Activated CD4-positive, alpha-beta memory T cell treated with anti-CD3 and anti-CD28 coated beads for 36 hours (primary cell): ENCODE measurements around the gene HOXA1. TPM values are rescaled to one million over a fixed set of nuclear protein-coding genes. Genes with fewer than 3 reads are reported as not detected.

Source experiments
- CTCF ChIA-PET: fragments of 350-600 bp; sonication (Branson Sonifier 250); formaldehyde crosslinking; loops from one replicate; lab custom pipeline; 2021; ENCODE audit warnings: antibody characterized with exemption, inconsistent platforms; lab: Charles Lee
- POLR2A ChIA-PET: fragments of 350-600 bp; sonication (Branson Sonifier 250); formaldehyde crosslinking; loops from one replicate; lab custom pipeline; 2021; ENCODE audit warnings: antibody characterized with exemption; lab: Charles Lee
- DNase-seq: peaks from one replicate; pipeline ENCODE4 v3.0.0-alpha.2; 2020
- H3K27ac Mint-ChIP-seq: one replicate; pipeline ENCODE4 v1.8.0; 2021; ENCODE audit warnings: mixed read lengths
- H3K27me3 Mint-ChIP-seq: one replicate; pipeline ENCODE4 v1.8.0; 2021; ENCODE audit warnings: mixed read lengths
- H3K36me3 Mint-ChIP-seq: one replicate; pipeline ENCODE4 v1.8.0; 2021; ENCODE audit warnings: mixed read lengths
- H3K4me1 Mint-ChIP-seq: one replicate; pipeline ENCODE4 v1.8.0; 2021; ENCODE audit warnings: low read depth, mixed read lengths
- H3K4me3 Mint-ChIP-seq: one replicate; pipeline ENCODE4 v1.8.0; 2021; ENCODE audit warnings: mild to moderate bottlenecking, mixed read lengths
- H3K9me3 Mint-ChIP-seq: one replicate; pipeline ENCODE4 v1.8.0; 2021; ENCODE audit warnings: mixed read lengths
- intact Hi-C: fragments of 100-400 bp; cut with micrococcal nuclease; formaldehyde crosslinking; loops from one replicate; pipeline ENCODE4 v1.15.1; 2023
- total RNA-seq, 2 experiments: library from RNA; stranded (reverse); gene quantifications; one replicate each; pipeline ENCODE4 v1.2.3, GENCODE V29; 2021

The HOXA1 gene
- total RNA-seq, 2 experiments from 2014 or later = 0.29 to 0.43 TPM

DNA sequence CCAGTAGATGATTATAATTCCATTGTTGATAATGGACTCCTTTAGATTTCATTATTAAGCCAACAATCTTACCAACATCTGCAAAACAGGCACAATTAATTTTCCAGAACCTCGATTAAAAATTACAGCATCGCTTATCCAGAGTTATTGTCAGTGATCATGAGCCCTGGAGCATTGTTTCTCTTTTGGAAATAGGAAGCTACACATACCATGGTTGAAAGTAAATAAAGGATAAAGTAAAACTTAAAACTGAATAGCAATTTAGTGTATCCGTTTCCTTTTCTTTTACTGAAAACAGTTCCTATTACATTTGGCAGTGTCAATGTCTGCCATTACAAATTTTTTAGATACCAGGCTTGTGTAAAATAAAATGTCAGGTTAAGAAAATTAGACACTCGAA lies 16.6 kb upstream of the HOXA1 start:
- Mint-ChIP-seq H3K27ac (no peak overlapping the region), H3K27me3 (peaks cover 6% of the 10 kb centered on the region), H3K4me1 (no peaks in the 10 kb centered on the region), H3K36me3 (no peaks in the 10 kb centered on the region), H3K9me3 (no peaks in the 10 kb centered on the region), H3K4me3 (no peak overlapping the region)
- intact Hi-C loops = no loop called here
- DNase-seq = no peak
- CTCF ChIA-PET = no interaction called here
- POLR2A ChIA-PET = no interaction called here

DNA sequence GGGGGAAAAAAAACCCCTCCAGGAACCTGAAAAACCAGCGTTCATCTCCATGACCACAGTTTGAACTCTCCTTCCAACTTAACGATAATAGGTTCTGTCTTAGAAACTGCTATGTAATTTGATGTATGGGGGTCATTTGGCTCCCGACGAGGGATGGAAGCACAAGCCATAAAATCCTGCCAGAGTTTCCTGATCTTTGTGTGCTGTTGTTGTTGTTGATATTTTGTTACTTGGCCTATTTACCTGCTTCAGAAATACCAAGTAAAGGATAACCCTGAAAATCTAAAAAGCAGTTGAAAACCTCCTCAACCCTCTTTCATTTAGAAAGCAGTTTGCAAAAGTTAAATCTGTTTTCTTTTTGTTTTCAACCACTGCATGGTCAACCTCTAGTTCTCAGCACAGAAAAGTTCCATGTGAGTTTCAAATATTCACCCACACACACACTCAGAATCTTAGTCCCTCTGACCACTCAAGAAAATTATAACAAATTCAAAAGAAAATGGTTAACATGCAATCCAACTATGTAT lies 16.0 kb upstream of the HOXA1 start:
- H3K36me3 Mint-ChIP-seq = no peaks in the 10 kb centered on the region
- CTCF ChIA-PET = no interaction called here
- H3K4me1 Mint-ChIP-seq = no peaks in the 10 kb centered on the region
- no peak for DNase-seq
- intact Hi-C loops = no loop called here
- no peaks in the 10 kb centered on the region for H3K9me3 Mint-ChIP-seq
- POLR2A ChIA-PET = no interaction called here
- no peak overlapping the region for H3K4me3 Mint-ChIP-seq
- H3K27ac Mint-ChIP-seq = no peak overlapping the region
- peaks cover 6% of the 10 kb centered on the region for H3K27me3 Mint-ChIP-seq

- no peak overlapping the region for H3K4me3 Mint-ChIP-seq
- DNase-seq = no peak
- H3K9me3 Mint-ChIP-seq = no peaks in the 10 kb centered on the region
- POLR2A ChIA-PET = no interaction called here
- no peaks in the 10 kb centered on the region for H3K4me1 Mint-ChIP-seq
- intact Hi-C loops = no loop called here
- H3K36me3 Mint-ChIP-seq = no peaks in the 10 kb centered on the region
- H3K27me3 Mint-ChIP-seq = peaks cover 6% of the 10 kb centered on the region
- H3K27ac Mint-ChIP-seq = no peak overlapping the region
- CTCF ChIA-PET = no interaction called here
These were observed 15.4 kb upstream of the HOXA1 start for GRCh38 chr7:27111042-27111750.

DNA sequence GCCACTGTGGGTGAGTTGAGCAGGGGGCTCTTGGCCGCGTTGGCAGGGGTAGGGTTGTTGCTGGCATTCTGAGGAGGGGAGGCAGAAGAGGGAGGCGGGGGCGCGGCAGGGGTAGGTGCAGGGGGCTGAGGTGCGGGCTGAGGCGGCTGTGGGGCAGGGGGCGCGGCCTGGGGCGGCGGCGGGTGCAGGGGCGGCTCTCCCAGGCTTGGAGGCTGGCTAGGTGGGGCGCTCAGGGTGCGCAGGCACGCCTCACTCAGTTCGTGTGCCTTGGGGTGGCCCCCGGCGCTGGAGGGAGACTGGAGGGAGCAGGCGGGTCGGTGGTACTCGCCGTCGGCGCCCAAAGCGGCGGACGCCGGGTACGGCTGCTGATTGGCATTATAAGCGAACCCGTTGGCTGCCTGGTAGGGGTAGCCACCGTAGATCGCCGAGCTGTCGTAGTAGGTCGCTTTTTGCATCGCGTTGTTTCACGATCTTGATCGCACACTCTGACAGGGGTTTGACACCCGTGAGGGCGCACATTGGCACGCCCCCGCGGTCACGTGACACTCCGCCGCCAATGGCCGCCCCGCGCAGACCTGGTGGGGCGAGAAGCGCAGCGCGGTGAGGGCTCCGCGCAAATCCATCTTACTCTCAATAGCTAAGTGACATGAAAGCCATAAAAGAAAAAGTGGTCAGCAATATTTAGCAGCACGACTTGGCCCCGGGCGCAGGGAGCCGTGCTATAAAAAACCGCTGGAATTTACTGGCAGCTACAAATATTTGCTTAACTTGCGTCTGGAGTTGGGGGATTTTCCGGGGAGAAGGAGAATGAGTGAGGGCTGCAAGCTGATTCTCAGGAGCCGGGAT lies 14.6 kb upstream of the HOXA1 start:
- no peaks in the 10 kb centered on the region for H3K36me3 Mint-ChIP-seq
- ChIA-PET POLR2A (no interaction called here), CTCF (no interaction called here)
- intact Hi-C loops = no loop called here
- H3K4me1 Mint-ChIP-seq = no peaks in the 10 kb centered on the region
- no peaks in the 10 kb centered on the region for H3K9me3 Mint-ChIP-seq
- no peak for DNase-seq
- no peak overlapping the region for H3K4me3 Mint-ChIP-seq
- H3K27me3 Mint-ChIP-seq = peaks cover 6% of the 10 kb centered on the region
- no peak overlapping the region for H3K27ac Mint-ChIP-seq

GRCh38 chr7:27109466-27110185 lies 13.8 kb upstream of the HOXA1 start:
- DNase-seq = no peak
- Mint-ChIP-seq H3K4me1 (no peaks in the 10 kb centered on the region), H3K27me3 (peaks cover 8% of the 10 kb centered on the region), H3K9me3 (no peaks in the 10 kb centered on the region), H3K27ac (no peak overlapping the region), H3K36me3 (no peaks in the 10 kb centered on the region), H3K4me3 (no peak overlapping the region)
- CTCF ChIA-PET = interaction anchor here (0.6 kb wide), 1 partner anchor 51 kb away, joined by 3 read pairs; no protein-coding TSS in a partner anchor
- POLR2A ChIA-PET = no interaction called here
- intact Hi-C loops = no loop called here

DNA sequence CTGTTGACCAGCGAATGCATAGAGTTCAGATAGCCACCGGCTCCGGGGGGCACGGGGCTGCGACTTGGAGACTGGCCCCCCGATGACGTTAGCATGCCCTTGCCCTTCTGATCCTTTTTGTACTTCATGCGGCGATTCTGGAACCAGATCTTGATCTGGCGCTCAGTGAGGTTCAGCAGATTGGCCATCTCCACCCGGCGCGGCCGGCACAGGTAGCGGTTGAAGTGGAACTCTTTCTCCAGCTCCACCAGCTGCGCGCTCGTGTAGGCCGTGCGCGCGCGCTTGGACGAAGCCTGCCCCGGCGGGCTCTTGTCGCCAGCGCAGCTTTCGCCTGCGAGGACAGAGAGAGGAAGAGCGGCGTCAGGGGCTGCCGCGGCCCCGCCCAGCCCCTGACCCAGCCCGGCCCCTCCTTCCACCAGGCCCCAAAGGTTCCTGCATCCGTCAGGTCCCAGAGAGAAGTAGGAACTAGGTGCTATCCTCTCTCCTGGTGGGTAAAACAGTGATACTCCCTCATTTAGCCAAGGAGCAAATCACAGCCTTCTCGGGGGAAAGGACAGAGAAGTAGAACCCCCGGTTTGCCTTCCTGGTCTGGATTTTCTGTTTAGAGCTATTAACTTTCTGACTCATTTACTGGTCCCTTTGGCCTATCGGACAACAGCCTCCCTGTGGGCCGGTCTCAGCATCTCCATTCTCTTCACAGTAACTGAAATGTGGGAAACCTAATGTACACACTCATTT lies 12.8 kb upstream of the HOXA1 start:
- no peak for DNase-seq
- Mint-ChIP-seq H3K9me3 (no peaks in the 10 kb centered on the region), H3K4me1 (peaks cover 4% of the 10 kb centered on the region), H3K27ac (no peak overlapping the region), H3K36me3 (peaks cover 2% of the 10 kb centered on the region), H3K27me3 (peaks cover 12% of the 10 kb centered on the region), H3K4me3 (no peak overlapping the region)
- ChIA-PET POLR2A (no interaction called here), CTCF (no interaction called here)
- intact Hi-C loops = no loop called here

DNA sequence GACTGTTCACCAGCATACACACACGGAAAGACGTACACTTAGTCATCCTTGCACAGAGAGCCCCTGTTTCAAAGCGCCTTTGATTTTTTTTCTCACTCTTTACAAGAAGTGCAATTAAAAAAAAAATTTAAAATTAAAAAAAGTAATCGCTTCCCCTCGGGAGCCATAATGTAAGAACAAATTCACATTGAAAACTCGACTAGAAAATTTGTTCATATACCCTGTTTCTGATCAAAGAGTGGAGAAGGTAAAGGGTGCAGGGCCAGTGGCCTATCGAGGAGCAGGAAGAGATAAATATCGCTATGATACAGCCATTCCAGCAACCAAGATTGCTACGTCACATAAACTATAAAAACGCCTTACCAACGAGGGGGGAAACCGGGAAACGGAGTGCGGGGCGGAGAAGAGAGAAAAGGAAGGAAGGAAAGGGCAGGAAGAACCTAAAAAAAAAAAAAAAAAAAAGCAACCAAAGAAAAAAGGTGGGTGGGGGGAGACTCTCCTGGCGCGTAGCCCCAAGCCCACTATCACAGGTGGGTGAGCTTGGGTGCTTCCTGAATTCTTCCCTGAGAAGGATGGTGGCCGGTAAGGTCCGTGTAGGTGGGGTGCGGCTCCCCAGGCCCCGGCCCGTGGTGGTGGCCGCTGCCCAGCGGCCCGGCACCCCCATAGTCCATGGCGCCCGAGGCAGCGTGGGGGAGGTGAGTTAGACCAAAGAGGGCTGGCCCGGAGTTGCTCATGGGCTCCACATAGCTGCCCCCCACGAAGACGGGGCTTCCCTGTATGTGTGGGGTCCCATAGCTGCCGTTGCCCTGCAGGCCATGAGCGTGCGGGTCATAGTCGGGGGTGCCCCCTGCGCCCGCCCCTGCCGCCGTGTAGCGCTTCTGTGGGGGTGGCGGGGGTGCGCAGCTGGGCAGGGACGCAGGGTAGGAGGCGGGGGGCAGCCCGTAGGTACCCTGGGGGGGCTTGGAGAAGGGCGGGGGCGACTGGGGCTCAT lies 11.9 kb upstream of the HOXA1 start:
- CTCF ChIA-PET = no interaction called here

GRCh38 chr7:27106901-27107240 lies 11.1 kb upstream of the HOXA1 start:
- Mint-ChIP-seq H3K27me3 (peaks cover 26% of the 10 kb centered on the region), H3K27ac (no peak overlapping the region), H3K4me3 (no peak overlapping the region), H3K36me3 (peaks cover 2% of the 10 kb centered on the region), H3K4me1 (peaks cover 15% of the 10 kb centered on the region), H3K9me3 (no peaks in the 10 kb centered on the region)
- no peak for DNase-seq
- intact Hi-C loops = no loop called here
- POLR2A ChIA-PET = no interaction called here
- CTCF ChIA-PET = no interaction called here

More for the DNA sequence above, 11.9 kb upstream of the HOXA1 start:
- Mint-ChIP-seq H3K27me3 (peaks cover 21% of the 10 kb centered on the region), H3K36me3 (peaks cover 2% of the 10 kb centered on the region), H3K4me3 (no peak overlapping the region), H3K9me3 (no peaks in the 10 kb centered on the region), H3K4me1 (peaks cover 9% of the 10 kb centered on the region), H3K27ac (no peak overlapping the region)
- no peak for DNase-seq
- intact Hi-C loops = no loop called here
- POLR2A ChIA-PET = no interaction called here

GRCh38 chr7:27106181-27106900 lies 10.5 kb upstream of the HOXA1 start:
- no peaks in the 10 kb centered on the region for H3K9me3 Mint-ChIP-seq
- H3K4me1 Mint-ChIP-seq = peaks cover 19% of the 10 kb centered on the region
- H3K27ac Mint-ChIP-seq = no peak overlapping the region
- POLR2A ChIA-PET = no interaction called here
- no peak overlapping the region for H3K4me3 Mint-ChIP-seq
- CTCF ChIA-PET = no interaction called here
- DNase-seq = no peak
- intact Hi-C loops = no loop called here
- peaks cover 30% of the 10 kb centered on the region for H3K27me3 Mint-ChIP-seq
- peaks cover 6% of the 10 kb centered on the region for H3K36me3 Mint-ChIP-seq

DNA sequence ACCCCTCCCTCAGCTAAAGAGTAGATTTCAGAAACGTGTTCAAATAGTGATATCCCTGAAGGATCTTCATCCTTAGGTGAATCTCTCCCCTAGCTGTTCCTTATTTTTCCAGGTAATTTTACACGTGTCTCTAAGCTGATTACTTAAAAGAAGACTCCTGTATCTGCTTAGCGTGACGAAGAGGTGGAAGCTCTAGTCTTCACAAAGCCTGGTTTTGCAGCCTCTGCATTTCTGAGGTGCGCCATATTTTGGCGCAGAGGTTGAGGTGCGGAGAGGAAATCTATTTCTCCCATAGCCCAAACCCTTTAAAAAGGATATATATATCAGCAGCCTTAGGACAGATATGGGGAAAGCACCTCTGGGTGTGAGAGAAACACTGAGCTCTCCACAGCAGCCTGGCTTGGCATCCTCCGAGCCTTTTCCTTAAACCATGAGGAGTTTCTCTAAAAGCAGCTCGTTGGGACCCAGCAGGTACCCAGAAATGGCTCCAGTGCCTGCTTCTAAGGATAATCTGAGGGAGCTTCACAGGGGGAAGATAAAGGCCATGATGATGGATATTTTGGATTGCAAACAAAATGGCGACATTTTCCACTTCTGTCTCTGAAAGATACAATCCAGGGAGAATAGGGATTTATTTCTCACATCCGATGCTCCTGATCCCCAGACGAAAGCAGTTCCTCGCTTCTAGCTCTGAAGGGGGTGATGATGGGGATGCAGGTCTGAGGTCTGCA lies 9.7 kb upstream of the HOXA1 start:
- Mint-ChIP-seq H3K27ac (no peak overlapping the region), H3K36me3 (peaks cover 8% of the 10 kb centered on the region), H3K4me1 (peaks cover 19% of the 10 kb centered on the region), H3K9me3 (no peaks in the 10 kb centered on the region), H3K4me3 (no peak overlapping the region), H3K27me3 (peaks cover 35% of the 10 kb centered on the region)
- no peak for DNase-seq
- intact Hi-C loops = no loop called here
- CTCF ChIA-PET = no interaction called here
- POLR2A ChIA-PET = no interaction called here
